SHP77 treated with DMSO at 0.1 percent for 48 hours (cell line): ENCODE measurements around the gene CCNG2.

Source experiments
- DNase-seq: peaks from one replicate; lab custom pipeline; 2025; lab: John Stamatoyannopoulos, UW

CCNG2 gene

GRCh38 chr4:77178560-77178959 is 21.6 kb downstream of the CCNG2 start:
- DNase-seq: no peak

GRCh38 chr4:77179519-77179918 is 22.5 kb downstream of the CCNG2 start:
- DNase-seq: no peak

- no peak for DNase-seq
These were observed 24.7 kb downstream of the CCNG2 start for GRCh38 chr4:77181720-77182119.

- DNase-seq: no peak
These were observed 26.9 kb downstream of the CCNG2 start for GRCh38 chr4:77183777-77184420.

- DNase-seq: no peak
These were observed 28.0 kb downstream of the CCNG2 start for GRCh38 chr4:77184974-77185373.

- DNase-seq: no peak
These were observed 28.7 kb downstream of the CCNG2 start for GRCh38 chr4:77185686-77186085.

GRCh38 chr4:77187322-77187721 is 30.3 kb downstream of the CCNG2 start:
- DNase-seq: no peak

GRCh38 chr4:77188498-77189220 is 31.7 kb downstream of the CCNG2 start:
- DNase-seq: no peak

GRCh38 chr4:77189412-77189811 is 32.4 kb downstream of the CCNG2 start:
- no peak for DNase-seq

GRCh38 chr4:77190053-77190452 is 33.0 kb downstream of the CCNG2 start:
- no peak for DNase-seq

GRCh38 chr4:77193046-77193445 is 36.0 kb downstream of the CCNG2 start:
- no peak for DNase-seq

GRCh38 chr4:77193511-77194102 is 36.6 kb downstream of the CCNG2 start:
- no peak for DNase-seq

GRCh38 chr4:77194366-77194765 is 37.4 kb downstream of the CCNG2 start:
- no peak for DNase-seq

- no peak for DNase-seq
These were observed 38.0 kb downstream of the CCNG2 start for GRCh38 chr4:77194989-77195388.

GRCh38 chr4:77196866-77197265 is 39.9 kb downstream of the CCNG2 start:
- DNase-seq: no peak

GRCh38 chr4:77197361-77197760 is 40.4 kb downstream of the CCNG2 start:
- no peak for DNase-seq

GRCh38 chr4:77197831-77198230 is 40.8 kb downstream of the CCNG2 start:
- no peak for DNase-seq

- DNase-seq: no peak
These were observed 42.3 kb downstream of the CCNG2 start for GRCh38 chr4:77199276-77199675.

- no peak for DNase-seq
These were observed 42.7 kb downstream of the CCNG2 start for GRCh38 chr4:77199701-77200100.

- DNase-seq: no peak
These were observed 44.3 kb downstream of the CCNG2 start for GRCh38 chr4:77201343-77201742.

GRCh38 chr4:77201857-77202256 is 44.9 kb downstream of the CCNG2 start:
- no peak for DNase-seq

- DNase-seq: no peak
These were observed 45.5 kb downstream of the CCNG2 start for GRCh38 chr4:77202491-77202890.

GRCh38 chr4:77203380-77204197 is 46.6 kb downstream of the CCNG2 start:
- DNase-seq: no peak
